ENCODE measurements around the gene PRAMEF27.
"Not testable (repeated sequence)": the region's sequence is repeated elsewhere in the genome, so short reads cannot be mapped to it uniquely, and the experiment has no call there.

DNA sequence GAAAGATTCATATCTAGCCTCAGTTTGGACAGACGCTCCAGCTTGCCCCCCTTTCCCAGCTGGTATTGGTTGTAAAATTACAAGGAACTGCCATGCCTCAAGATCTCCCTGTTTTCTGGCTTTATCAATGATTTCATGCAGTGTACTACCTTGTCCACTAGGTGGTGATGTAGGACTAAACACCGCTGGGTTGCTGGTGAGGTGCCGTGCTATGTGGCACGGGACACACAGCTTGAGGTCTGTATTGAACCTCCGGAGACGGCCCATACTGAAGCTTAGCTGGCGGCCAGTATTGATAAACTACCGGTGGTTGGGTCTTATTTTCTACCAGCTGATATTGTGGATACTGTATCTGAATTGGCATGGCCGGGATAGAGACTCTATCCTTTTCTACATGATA is 36.5 kb downstream of the PRAMEF27 start:
- TF ChIP-seq CTCF (conservative IDR thresholded peaks at IDR 0.05; ENCODE audit: low read length); EZH2phosphoT487 (IDR thresholded peaks at IDR 0.05; ENCODE audit: borderline replicate concordance, low read depth, low read length): not testable (repeated sequence)
